ENCODE measurements around the gene ZNF335. TPM values are rescaled to one million over a fixed set of nuclear protein-coding genes. Genes with fewer than 3 reads are reported as not detected.

Gene ZNF335
- total and polyA plus RNA-seq, 2 donors (not counting 3 experiments of a cell fraction or from before 2014, with no cell fraction given): 17.3 to 22.8 TPM

- peak overlapping the region in 2 of 3 experiments; percentile 11 to 79 for H3K4me3 ChIP-seq (replicated peaks in 1 of 3; ENCODE audit: insufficient read depth in 1 of 3, low read depth in 1 of 3, low read length in 3 of 3)
- H3K79me2 ChIP-seq (ENCODE audit: control insufficient read depth, insufficient read depth, low read length): peaks cover 23% of the 10 kb centered on the region
- peaks cover 0 to 9% of the 10 kb centered on the region in 2 experiments for H3K36me3 ChIP-seq (ENCODE audit: control insufficient read depth in 2 of 2, extremely low read depth in 1 of 2, insufficient read depth in 2 of 2, low read length in 2 of 2)
- FAIRE-seq (peak; percentile 96), DNase-seq (ENCODE audit: low read depth, low spot score) (no peak)
- H2AFZ ChIP-seq (ENCODE audit: low read depth, low read length): peak overlapping the region; percentile 86
- dilution Hi-C loops (cut with MboI; ENCODE audit: extremely low pct_ligation_motif_present, low sequenced_read_pairs): no loop called here
- BruUV-seq (replicated peaks): no TSS peak
- H3K27me3 ChIP-seq (ENCODE audit: control insufficient read depth in 2 of 2, insufficient read depth in 2 of 2, low read length in 2 of 2): peaks cover 2 to 7% of the 10 kb centered on the region in 2 experiments
- peak overlapping the region; percentile 83 for H3K4me2 ChIP-seq (ENCODE audit: insufficient read depth, low read length)
- no peaks in the 10 kb centered on the region for H3K9me3 ChIP-seq (replicated peaks; ENCODE audit: control insufficient read depth, insufficient read depth, low read length)
- TF ChIP-seq GATA2 (IDR thresholded peaks at IDR 0.05; ENCODE audit: insufficient read depth, insufficient read length, low read depth, low read length) (no peak), CTCF (IDR thresholded peaks at IDR 0.05; ENCODE audit: extremely low read depth in 1 of 2, insufficient read depth in 1 of 2, low read depth in 1 of 2, low read length in 2 of 2) (no peak), MAX (IDR thresholded peaks at IDR 0.05; ENCODE audit: insufficient read depth, insufficient read length) (no peak), POLR2A (IDR thresholded peaks at IDR 0.05; ENCODE audit: low read depth, low read length) (no peak), EZH2 (IDR thresholded peaks at IDR 0.05; ENCODE audit: borderline replicate concordance, low read depth, low read length, severe bottlenecking) (no peak), JUN (IDR thresholded peaks at IDR 0.05; ENCODE audit: borderline replicate concordance, insufficient read depth, insufficient read length, low read depth) (no peak), MYC (IDR thresholded peaks at IDR 0.05; ENCODE audit: low read depth, low read length) (no peak), FOS (IDR thresholded peaks at IDR 0.05; ENCODE audit: borderline replicate concordance, insufficient read depth, low read length) (no peak), POLR2AphosphoS5 (IDR thresholded peaks at IDR 0.05; ENCODE audit: insufficient read depth, low read depth, low read length) (no peak)
- intact Hi-C loops (cut with micrococcal nuclease): loop anchor here (1.0 to 5.0 kb wide), 5 partner anchors 38 to 1005 kb away; partner anchors contain the start of genes NCOA5, PCIF1 and STK4
- H3K9ac ChIP-seq (replicated peaks; ENCODE audit: extremely low read depth, insufficient read depth, low read length): peak overlapping the region; percentile 100
- ChIA-PET CTCF (interaction anchor here (0.9 to 8.7 kb wide), 3 partner anchors 14 to 82 kb away, joined by 3 to 80 read pairs (median 35); partner anchors contain the start of genes CTSA and NEURL2), POLR2A (no interaction called here)
- peak overlapping the region; percentile 100 for H3K27ac ChIP-seq (ENCODE audit: insufficient read depth, low read depth, low read length)
- H3K4me1 ChIP-seq (ENCODE audit: control insufficient read depth, extremely low read depth, insufficient read depth, low read length): peaks cover 14% of the 10 kb centered on the region
- no peaks in the 10 kb centered on the region for H4K20me1 ChIP-seq (replicated peaks; ENCODE audit: control insufficient read depth, extremely low read depth, insufficient read depth, low read length)
- no peaks in the 10 kb centered on the region for H3K9me1 ChIP-seq (replicated peaks; ENCODE audit: control insufficient read depth, extremely low read depth, insufficient read depth, low read length)
Observed at GRCh38 chr20:45972500-45973183, 639 bp upstream of the ZNF335 start.
